HG02884 (cell line): ENCODE data around the gene ANO3.
"Not testable (repeated sequence)": the region's sequence is repeated elsewhere in the genome, so short reads cannot be mapped to it uniquely, and the experiment has no call there.

Experiments used
- ATAC-seq: cut with Tn5 transposase; IDR thresholded peaks from one replicate; pipeline ENCODE4 v1.9.1; 2021; ENCODE audit warnings: mild to moderate bottlenecking, moderate library complexity; ENCODE audit not compliant: unreplicated experiment

ANO3 gene

DNA sequence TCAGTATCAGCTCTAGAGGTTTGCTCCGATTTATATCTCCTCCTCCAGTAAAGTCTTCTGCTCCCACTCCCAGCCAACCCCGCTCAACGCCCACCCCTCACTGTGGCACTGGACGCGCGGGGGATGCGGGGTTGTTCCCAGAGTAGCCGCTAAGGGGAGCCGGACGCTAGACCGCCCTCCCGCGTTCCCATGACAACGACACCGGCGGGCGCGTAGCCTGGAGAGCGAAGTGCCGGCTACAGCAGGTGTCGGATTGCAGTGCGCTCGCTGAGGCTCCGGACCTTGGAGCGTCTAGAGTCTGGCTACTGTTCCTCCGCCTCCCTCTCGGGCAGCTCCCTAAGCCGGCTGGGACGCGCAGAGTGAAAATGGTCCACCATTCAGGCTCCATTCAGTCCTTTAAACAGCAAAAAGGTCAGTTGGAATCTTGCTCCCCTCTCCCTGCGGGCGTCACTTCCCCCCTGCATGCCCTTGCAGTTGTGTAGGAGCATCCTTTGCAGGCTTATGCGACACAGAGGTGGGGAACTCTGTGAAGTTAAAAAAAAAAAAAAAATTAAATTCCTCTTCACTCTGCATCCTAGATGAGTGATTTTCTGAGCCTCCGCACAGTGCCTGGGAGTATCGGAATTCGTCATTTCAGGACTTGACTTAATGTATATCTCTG lies at the start of gene ANO3:
Gene ANO3, plus strand, starts transcription at position 220 of the 661 bp plus-strand sequence. Its CDS starts 146 bp downstream, at position 366.
- peak; percentile 94 for ATAC-seq

GRCh38 chr11:26283852-26284408 lies 48.0 kb upstream of the ANO3 start:
- no peak for ATAC-seq

GRCh38 chr11:26285608-26286007 lies 46.3 kb upstream of the ANO3 start:
- ATAC-seq: no peak

DNA sequence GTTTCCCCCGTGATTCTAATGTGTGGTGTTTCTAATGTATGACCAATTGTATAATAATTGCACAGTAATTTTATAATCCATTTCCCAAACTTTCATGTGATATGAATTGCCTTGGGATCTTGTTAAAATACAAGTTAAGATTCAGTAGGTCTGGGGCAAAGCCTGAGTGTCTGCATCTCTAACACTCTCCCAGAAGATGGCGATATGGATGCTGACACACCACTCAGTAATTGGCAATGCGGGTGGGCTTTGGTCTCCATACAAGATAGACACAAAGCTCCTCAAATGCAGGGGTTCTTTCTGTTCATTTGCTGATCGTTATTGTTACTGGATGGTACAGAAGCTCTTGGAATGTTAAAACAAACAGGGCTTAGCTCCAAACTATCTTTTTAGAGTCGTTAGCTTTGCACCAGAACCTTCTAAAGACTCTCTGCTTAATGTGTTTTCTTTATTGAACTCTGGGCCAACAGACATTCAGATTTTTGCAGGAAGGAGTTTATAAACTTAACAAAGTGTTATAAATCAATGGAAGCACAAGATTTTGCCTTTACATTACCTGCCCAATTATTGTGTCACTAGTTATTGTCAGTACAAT lies 45.4 kb upstream of the ANO3 start:
- no peak for ATAC-seq

GRCh38 chr11:26287067-26287518 lies 44.8 kb upstream of the ANO3 start:
- no peak for ATAC-seq

GRCh38 chr11:26297189-26297975 lies 34.5 kb upstream of the ANO3 start:
- ATAC-seq: peak; percentile 95

DNA sequence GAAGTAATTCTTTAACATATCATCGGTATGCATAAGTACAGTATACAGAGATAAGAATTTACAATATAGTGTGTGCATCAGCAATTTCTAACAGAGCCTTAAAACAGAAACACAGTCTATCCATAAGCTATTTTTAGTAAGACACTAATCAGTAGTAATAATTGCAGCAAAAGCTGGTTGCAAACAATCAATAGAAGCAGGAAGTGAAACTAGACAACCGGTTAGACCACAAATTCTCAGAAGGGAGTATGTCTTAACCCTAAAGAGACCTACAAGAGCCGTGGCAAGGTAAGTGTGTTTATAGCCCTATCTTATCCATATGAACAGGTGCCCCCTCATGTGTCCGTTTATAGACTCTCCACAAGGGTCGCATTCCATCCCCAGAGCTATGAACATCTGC lies 15.6 kb upstream of the ANO3 start:
- ATAC-seq: not testable (repeated sequence)

DNA sequence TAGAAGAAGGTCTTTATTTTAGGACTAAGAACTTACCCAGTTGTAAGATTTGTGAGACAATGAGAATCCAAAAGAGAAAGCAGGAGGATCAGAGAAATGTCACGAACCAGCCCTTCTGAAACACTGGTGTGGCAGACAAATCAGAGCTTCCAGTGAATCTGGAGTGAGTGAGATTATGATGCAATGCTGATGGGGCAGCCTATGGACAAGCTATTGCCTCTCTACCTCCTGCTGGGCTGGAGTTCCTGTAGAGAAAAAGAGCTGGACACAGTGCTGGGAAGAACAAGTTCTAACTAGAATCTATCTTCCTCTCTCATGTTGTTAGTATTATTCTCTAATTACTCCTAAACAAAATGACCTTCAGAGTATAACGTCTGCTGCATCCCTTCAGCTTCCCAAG lies 12.0 kb upstream of the ANO3 start:
- ATAC-seq: no peak

DNA sequence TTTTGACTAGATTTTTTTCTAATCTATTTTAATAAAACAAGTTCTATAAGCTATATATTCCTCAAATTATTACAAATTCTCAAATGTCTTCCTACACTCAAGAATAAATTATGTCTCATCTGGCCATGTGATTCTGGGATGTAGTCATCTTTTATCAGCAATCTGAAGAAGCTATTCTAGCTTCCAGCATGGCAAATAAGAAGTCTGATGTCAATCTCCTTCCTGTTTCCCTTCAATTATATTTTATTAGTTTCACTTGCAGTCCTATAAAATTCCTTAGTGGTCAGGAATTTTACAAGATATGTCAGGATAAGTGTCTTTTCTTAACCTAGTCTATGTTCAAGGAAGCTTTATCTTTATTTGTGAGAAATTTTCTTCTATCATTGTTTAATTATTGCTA lies 10.4 kb upstream of the ANO3 start:
- ATAC-seq: no peak

DNA sequence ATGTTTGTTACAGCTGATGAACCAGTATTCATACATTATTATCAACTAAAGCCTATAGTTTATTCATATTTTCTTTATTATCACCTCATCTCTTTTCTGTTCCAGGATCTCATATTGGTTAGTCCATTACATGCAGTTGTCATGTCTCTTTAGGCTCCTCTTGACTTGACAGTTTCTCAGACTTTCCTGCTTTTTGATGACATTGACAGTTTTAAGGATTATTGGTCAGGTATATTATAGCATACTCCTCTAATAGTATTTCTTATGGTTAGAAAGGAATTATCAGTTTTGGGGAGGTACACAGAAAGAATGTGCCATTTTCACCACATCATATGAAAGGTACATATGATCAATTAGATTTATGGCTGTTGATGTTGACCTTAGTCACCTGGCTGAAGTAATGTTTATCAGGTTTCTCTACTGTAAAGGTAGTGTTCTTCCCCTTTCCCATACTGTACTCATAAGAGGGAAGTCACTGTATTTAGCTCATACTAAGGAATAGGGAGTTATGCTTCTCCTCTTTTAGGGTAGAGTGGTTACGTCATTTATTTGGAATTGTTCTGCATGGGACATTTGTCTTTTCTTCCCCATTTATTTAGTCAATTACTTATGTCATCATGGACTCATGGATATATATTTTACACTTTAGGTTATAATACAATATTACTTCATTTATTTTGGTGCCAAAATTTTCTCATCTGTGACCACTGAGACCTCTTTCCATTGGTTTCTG lies 9.4 kb upstream of the ANO3 start:
- no peak for ATAC-seq

- ATAC-seq: no peak
Measured at GRCh38 chr11:26323837-26324236, 8.1 kb upstream of the ANO3 start.

- no peak for ATAC-seq
Measured at GRCh38 chr11:26324270-26324669, 7.7 kb upstream of the ANO3 start.

DNA sequence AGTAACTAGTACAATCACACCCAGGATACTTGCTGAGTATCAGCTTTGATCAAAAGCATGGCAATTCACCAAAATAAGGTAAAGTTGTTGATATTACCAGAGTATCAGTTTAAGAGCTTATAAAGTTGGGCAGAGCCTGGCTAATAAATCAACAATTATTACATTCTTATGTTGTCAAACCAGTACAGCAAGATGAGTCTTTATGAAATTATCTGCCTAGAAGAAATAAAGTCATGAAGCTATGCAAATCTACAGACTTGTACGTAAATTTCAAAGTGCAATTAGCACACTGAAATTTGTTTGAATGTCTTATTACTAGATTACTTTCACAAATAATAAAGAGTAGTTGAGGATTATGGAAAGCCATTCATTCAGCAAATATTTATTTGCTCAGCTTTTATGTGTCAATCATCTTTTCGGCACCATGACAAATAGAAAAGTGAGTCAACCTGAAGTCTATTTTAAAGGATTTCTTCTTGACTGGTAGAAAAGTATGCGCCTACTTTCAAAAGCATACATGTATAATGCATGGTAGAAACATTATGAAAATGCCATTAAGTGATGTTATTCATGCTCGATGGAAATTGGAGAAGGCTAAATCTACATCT lies 5.0 kb upstream of the ANO3 start:
- ATAC-seq: no peak

- no peak for ATAC-seq
Measured at GRCh38 chr11:26329206-26329605, 2.7 kb upstream of the ANO3 start.

DNA sequence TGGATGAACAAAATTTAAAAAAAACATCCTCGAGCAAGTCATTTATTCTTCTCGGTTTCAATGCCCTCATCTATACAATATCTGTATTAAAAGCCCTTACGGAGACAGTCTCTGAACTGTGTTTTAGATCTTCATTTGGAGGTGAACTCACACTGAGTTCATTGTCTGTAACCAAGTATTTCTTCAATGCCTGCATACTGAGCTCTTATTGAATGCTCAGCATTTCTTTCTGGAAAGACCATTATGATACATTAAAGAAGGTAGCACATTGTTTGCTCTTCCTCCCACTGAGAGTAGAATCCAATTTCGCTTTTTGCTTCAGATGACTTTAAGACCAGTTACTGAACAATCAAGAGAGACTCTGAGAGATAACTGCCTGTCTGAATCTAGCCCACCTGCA lies 1.7 kb upstream of the ANO3 start:
- ATAC-seq: no peak

GRCh38 chr11:26332572-26332915 lies 614 bp downstream of the ANO3 start:
- ATAC-seq: no peak

- no peak for ATAC-seq
Measured at GRCh38 chr11:26333906-26334305, 2.0 kb downstream of the ANO3 start.

DNA sequence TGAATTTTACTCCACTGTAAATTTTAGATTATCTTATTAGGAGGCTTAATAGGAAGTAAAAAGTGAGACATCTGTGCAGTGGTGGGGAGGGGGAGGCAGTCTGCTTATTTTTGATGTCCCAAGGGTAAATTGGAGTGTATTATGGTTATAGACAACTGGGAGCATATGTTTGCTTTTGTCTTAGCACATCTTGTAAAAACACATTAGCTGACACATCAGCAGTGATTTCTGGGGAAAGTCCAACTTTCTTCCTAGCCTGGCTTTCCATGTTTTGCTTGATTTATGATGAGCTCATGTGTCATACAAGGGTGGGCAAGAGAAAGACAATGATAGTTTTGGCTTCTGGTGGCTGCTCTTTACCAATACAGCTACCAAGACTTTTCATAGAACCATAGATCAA lies 4.0 kb downstream of the ANO3 start:
- ATAC-seq: no peak

GRCh38 chr11:26344647-26345046 lies 12.7 kb downstream of the ANO3 start:
- ATAC-seq: no peak

DNA sequence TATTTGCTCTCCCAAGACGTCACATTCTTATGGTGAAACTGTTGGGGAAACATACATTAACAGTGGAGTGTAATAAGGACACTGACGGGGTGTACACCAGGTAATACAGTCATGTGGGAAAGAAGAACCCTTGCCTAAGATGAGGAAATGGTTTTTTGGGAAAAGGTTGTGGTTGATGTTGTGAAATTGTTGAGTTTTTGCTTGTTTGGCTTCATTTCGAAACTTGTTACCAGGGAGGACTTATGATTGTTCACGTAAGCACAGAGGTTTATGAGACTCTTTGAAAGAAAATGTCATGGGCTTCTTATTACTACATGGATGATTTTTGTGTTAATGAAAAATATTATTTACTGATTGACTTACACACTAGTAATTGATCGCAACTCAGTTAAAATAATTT lies 16.8 kb downstream of the ANO3 start:
- no peak for ATAC-seq

DNA sequence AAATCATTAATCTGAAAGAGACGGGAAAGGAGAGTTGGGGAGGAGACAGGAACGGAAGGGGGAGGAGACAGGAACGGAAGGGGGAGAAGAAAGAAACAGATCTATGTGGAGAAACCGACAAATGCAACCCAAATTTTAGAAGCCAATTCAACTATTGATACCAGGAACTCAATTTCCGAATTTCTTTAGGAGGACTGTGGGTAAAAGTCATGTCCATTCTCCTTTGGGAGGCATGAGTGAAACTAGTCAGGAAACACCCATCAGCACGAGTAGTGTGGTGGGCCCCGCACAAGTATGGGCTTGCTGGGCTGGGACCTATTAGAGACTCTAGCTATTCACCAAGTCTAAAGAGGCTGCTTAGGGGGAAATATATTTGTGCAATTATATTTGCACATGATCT lies 18.1 kb downstream of the ANO3 start:
- no peak for ATAC-seq
